ENCODE measurements around the gene SGPP1. TPM values are rescaled to one million over a fixed set of nuclear protein-coding genes. Genes with fewer than 3 reads are reported as not detected.

The SGPP1 gene
- total RNA-seq, 1 experiment from 2014 or later = 27.0 TPM

- BruUV-seq (replicated peaks) = no TSS peak
- peak overlapping the region; percentile 7 for H3K27ac Mint-ChIP-seq (ENCODE audit: unreplicated experiment)
Measured at GRCh38 chr14:63701606-63702299, 26.1 kb downstream of the SGPP1 start.

GRCh38 chr14:63692310-63693020, 35.4 kb downstream of the SGPP1 start:
- CTCF ChIA-PET = no interaction called here
- no TSS peak for BruUV-seq (replicated peaks)
- Mint-ChIP-seq H3K4me1 (ENCODE audit: low read depth, unreplicated experiment) (no peaks in the 10 kb centered on the region), H3K4me3 (ENCODE audit: low read depth, unreplicated experiment) (no peak overlapping the region), H3K36me3 (ENCODE audit: insufficient read depth, unreplicated experiment) (no peaks in the 10 kb centered on the region), H3K27ac (ENCODE audit: unreplicated experiment) (no peak overlapping the region), H3K27me3 (ENCODE audit: unreplicated experiment) (no peaks in the 10 kb centered on the region), H3K9me3 (ENCODE audit: low read depth, unreplicated experiment) (no peaks in the 10 kb centered on the region)
- intact Hi-C loops (cut with micrococcal nuclease; ENCODE audit: unreplicated experiment) = no loop called here
- TF ChIP-seq CTCF (IDR thresholded peaks at IDR 0.05; ENCODE audit: unreplicated experiment) = no peak
- DNase-seq = no peak

More at GRCh38 chr14:63701606-63702299, 26.1 kb downstream of the SGPP1 start:
- Mint-ChIP-seq H3K4me3 (ENCODE audit: low read depth, unreplicated experiment) (no peak overlapping the region), H3K9me3 (ENCODE audit: low read depth, unreplicated experiment) (no peaks in the 10 kb centered on the region), H3K36me3 (ENCODE audit: insufficient read depth, unreplicated experiment) (no peaks in the 10 kb centered on the region), H3K4me1 (ENCODE audit: low read depth, unreplicated experiment) (peaks cover 14% of the 10 kb centered on the region), H3K27me3 (ENCODE audit: unreplicated experiment) (no peaks in the 10 kb centered on the region)
- intact Hi-C loops (cut with micrococcal nuclease; ENCODE audit: unreplicated experiment) = no loop called here
- no peak for DNase-seq
- no peak for TF ChIP-seq CTCF (IDR thresholded peaks at IDR 0.05; ENCODE audit: unreplicated experiment)
- CTCF ChIA-PET = interaction anchor here (0.7 kb wide), 1 partner anchor 605 kb away, joined by 4 read pairs; no protein-coding TSS in a partner anchor

- H3K4me1 Mint-ChIP-seq (ENCODE audit: low read depth, unreplicated experiment) = no peaks in the 10 kb centered on the region
- no peak overlapping the region for H3K4me3 Mint-ChIP-seq (ENCODE audit: low read depth, unreplicated experiment)
- H3K9me3 Mint-ChIP-seq (ENCODE audit: low read depth, unreplicated experiment) = no peaks in the 10 kb centered on the region
- CTCF ChIA-PET = no interaction called here
- no peak overlapping the region for H3K27ac Mint-ChIP-seq (ENCODE audit: unreplicated experiment)
- no peaks in the 10 kb centered on the region for H3K27me3 Mint-ChIP-seq (ENCODE audit: unreplicated experiment)
- no peaks in the 10 kb centered on the region for H3K36me3 Mint-ChIP-seq (ENCODE audit: insufficient read depth, unreplicated experiment)
- no TSS peak for BruUV-seq (replicated peaks)
- intact Hi-C loops (cut with micrococcal nuclease; ENCODE audit: unreplicated experiment) = no loop called here
- DNase-seq = no peak
- TF ChIP-seq CTCF (IDR thresholded peaks at IDR 0.05; ENCODE audit: unreplicated experiment) = no peak
Measured at GRCh38 chr14:63689132-63689531, 38.7 kb downstream of the SGPP1 start.

- no TSS peak for BruUV-seq (replicated peaks)
- DNase-seq = no peak
- Mint-ChIP-seq H3K27ac (ENCODE audit: unreplicated experiment) (no peak overlapping the region), H3K27me3 (ENCODE audit: unreplicated experiment) (no peaks in the 10 kb centered on the region), H3K36me3 (ENCODE audit: insufficient read depth, unreplicated experiment) (no peaks in the 10 kb centered on the region), H3K4me1 (ENCODE audit: low read depth, unreplicated experiment) (no peaks in the 10 kb centered on the region), H3K9me3 (ENCODE audit: low read depth, unreplicated experiment) (no peaks in the 10 kb centered on the region), H3K4me3 (ENCODE audit: low read depth, unreplicated experiment) (no peak overlapping the region)
- intact Hi-C loops (cut with micrococcal nuclease; ENCODE audit: unreplicated experiment) = no loop called here
- CTCF ChIA-PET = no interaction called here
- TF ChIP-seq CTCF (IDR thresholded peaks at IDR 0.05; ENCODE audit: unreplicated experiment) = no peak
Measured at GRCh38 chr14:63686926-63687325, 40.9 kb downstream of the SGPP1 start.

All from Calu3 (cell line).